ENCODE data around the gene HOXA13.
A peak's percentile ranks its signal among the peaks of the same experiment; 100 is the strongest.

HOXA13 gene

DNA sequence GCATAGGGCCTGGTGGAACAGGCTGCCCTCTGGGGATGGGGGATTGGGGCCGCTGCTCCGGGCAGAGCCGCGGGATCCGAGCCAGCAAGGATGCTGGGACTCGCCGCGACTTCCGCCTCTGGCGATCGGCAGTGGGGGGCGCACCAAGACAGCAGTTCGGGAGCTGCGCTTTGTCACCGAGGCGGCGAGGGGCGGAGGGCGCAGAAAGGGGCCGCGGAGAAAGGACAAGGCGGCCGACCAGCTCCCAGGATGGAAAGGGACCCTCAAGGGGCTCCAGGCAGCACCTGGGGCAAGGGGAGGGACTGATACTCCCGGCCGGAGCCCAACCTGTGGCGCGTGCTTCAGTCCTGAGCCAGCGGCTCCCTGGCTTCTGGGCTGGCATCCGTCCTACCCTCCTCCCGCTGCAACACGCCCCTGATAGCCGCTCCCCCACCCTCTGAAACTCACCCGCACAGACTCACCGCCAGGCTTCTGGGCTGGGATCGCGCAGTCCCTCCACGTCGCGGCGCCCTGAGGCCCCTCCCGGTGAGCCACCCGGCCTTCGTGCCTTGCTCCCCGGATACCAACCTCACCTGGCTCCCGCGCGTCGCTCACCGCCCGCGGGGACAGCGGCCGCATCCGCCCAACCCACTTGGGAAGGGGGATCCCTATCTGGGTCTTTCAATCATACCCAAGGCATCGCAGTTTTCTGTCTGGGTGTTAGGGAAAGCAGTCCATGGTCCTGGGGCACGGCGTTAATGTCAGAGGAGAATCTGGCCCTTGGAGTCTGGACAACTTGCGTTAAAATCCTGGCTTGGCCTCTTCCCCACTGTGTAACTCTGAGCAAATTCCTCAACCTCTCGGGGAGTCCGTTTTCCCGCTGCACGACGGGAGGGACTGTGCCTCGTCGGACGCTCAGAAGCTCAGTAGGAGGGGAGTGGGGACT is 35.8 kb upstream of the HOXA13 start:
- no peak overlapping the region for H3K27ac ChIP-seq (ENCODE audit: low read depth, low read length)
- H3K9ac ChIP-seq (ENCODE audit: low read length in 5 of 5) = peak overlapping the region in 2 of 5 donors; percentile 23 to 68
- peaks cover 0 to 21% (median 16%) of the 10 kb centered on the region in 5 donors for H3K4me1 ChIP-seq (ENCODE audit: control insufficient read depth in 5 of 5, insufficient read depth in 5 of 5, low read length in 5 of 5)
- H3K27me3 ChIP-seq (ENCODE audit: control insufficient read depth in 5 of 5, insufficient read depth in 4 of 5, low read length in 5 of 5) = peaks cover 19 to 55% (median 30%) of the 10 kb centered on the region in 5 donors
- H3K36me3 ChIP-seq (ENCODE audit: control insufficient read depth in 5 of 5, insufficient read depth in 5 of 5, low read length in 5 of 5) = no peaks in the 10 kb centered on the region
- H3K9me3 ChIP-seq (ENCODE audit: control insufficient read depth in 5 of 5, low read length in 5 of 5) = no peaks in the 10 kb centered on the region
- peak overlapping the region; percentile 52 to 72 (median 61) for H3K4me3 ChIP-seq (ENCODE audit: low read depth in 1 of 5, low read length in 5 of 5)

DNA sequence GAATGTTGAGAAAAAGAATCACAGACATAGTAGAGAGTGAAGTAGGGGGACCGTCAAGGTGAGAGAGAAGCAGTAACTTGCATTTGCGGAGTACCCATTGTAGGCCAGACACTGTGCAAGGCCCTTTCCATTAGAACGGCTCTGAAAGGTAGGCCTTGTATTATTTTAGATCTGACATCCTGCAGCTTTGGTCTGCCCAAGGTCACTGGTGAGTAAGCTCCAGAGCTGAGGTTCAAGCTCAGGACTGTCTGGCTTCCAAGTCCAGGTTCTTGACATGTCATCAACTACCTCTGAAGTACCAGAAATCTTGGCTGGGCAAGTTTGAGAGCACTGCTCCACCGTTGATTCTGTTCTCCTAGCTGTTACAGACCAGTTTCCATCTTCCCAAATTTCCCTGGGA is 29.6 kb upstream of the HOXA13 start:
- no peak overlapping the region for H3K27ac ChIP-seq (ENCODE audit: low read depth, low read length)
- no peaks in the 10 kb centered on the region for H3K9me3 ChIP-seq (ENCODE audit: control insufficient read depth in 5 of 5, low read length in 5 of 5)
- H3K4me1 ChIP-seq (ENCODE audit: control insufficient read depth in 5 of 5, insufficient read depth in 5 of 5, low read length in 5 of 5) = peaks cover 0 to 8% (median 3%) of the 10 kb centered on the region in 5 donors
- no peaks in the 10 kb centered on the region for H3K36me3 ChIP-seq (ENCODE audit: control insufficient read depth in 5 of 5, insufficient read depth in 5 of 5, low read length in 5 of 5)
- H3K4me3 ChIP-seq (ENCODE audit: low read depth in 1 of 5, low read length in 5 of 5) = no peak overlapping the region
- no peak overlapping the region for H3K9ac ChIP-seq (ENCODE audit: low read length in 5 of 5)
- H3K27me3 ChIP-seq (ENCODE audit: control insufficient read depth in 5 of 5, insufficient read depth in 4 of 5, low read length in 5 of 5) = peaks cover 10 to 23% (median 20%) of the 10 kb centered on the region in 5 donors

DNA sequence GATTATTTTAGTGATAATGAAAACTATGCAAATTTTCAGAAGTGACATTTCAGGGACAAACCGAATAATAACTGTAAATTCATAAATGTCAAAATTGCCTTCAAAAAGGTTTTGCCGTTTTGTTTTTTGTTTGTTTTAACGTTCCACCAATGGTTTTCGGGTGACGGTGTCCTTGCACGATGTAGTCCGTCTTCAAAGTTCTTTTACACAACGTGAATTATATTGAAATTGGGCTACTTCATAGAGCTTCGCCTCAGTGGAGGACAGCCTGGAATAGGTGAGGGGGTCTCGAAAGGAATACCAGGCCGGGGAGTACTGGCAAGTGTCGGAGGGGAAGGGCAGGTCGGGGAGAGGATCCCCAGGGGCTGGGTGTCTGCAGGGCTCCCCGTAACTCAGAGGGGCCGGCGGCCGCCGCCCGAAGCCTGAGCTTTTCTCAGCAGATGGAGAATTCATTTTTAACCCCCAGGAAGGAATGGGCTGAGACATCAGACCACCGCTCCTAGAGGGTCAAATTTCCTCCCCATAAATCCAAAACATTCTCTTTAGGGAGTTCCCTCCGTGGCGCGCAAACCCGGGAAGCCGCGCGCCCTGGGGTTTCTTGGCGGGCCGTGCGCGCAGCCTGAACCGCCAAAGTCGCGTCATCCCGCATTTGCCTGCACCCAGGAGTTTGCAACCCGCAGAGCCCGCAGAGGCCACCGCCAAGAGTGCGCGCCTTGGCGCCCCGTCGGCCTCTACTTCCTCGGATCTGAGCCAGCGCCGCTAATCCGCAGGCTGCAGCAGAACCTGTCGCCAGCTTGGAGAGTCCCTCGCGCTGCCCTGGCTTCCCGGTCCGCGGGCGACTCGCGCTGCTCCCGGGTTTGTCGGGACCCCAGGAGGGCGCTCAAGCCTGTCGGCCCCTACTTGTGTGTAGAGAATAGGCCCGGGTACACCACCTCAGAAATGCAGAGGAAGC is 25.4 kb upstream of the HOXA13 start:
- no peak overlapping the region for H3K9ac ChIP-seq (ENCODE audit: low read length in 5 of 5)
- H3K4me1 ChIP-seq (ENCODE audit: control insufficient read depth in 5 of 5, insufficient read depth in 5 of 5, low read length in 5 of 5) = peaks cover 0 to 11% (median 3%) of the 10 kb centered on the region in 5 donors
- no peak overlapping the region for H3K4me3 ChIP-seq (ENCODE audit: low read depth in 1 of 5, low read length in 5 of 5)
- H3K27me3 ChIP-seq (ENCODE audit: control insufficient read depth in 5 of 5, insufficient read depth in 4 of 5, low read length in 5 of 5) = peaks cover 32 to 56% (median 42%) of the 10 kb centered on the region in 5 donors
- H3K27ac ChIP-seq (ENCODE audit: low read depth, low read length) = no peak overlapping the region
- no peaks in the 10 kb centered on the region for H3K9me3 ChIP-seq (ENCODE audit: control insufficient read depth in 5 of 5, low read length in 5 of 5)
- no peaks in the 10 kb centered on the region for H3K36me3 ChIP-seq (ENCODE audit: control insufficient read depth in 5 of 5, insufficient read depth in 5 of 5, low read length in 5 of 5)

DNA sequence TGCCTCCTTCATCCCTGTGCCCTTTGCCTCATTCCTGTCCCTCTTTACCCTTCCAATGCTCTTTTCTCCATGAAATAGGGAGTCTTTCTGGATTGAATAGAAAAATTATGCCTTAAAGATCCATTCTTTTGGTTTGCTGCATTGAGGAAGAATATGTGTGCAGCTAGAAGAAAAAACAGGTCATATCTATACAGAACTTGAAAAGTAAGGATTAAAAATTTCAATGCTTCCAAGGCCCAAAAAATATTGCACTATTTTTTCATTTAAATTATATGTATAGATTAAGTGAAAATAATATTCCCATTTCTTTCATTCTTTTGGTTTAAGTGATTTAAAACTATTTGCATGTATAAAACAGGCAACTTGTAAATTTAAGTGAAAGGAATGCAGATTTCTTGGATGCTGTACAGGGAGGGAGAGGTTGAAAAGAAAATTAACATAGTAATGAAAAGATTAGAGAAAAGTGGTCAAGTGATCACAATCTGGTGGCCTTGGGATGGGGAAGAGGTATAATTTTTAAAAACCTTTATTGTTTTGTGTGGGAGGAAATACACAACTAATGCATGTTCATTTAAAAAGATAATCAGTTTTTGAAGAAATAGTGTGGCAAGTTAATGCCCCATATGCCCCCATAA is 24.2 kb upstream of the HOXA13 start:
- Histone ChIP-seq H3K9me3 (ENCODE audit: control insufficient read depth in 5 of 5, low read length in 5 of 5) (no peaks in the 10 kb centered on the region), H3K27ac (ENCODE audit: low read depth, low read length) (no peak overlapping the region), H3K27me3 (ENCODE audit: control insufficient read depth in 5 of 5, insufficient read depth in 4 of 5, low read length in 5 of 5) (peaks cover 39 to 66% (median 51%) of the 10 kb centered on the region in 5 donors), H3K9ac (ENCODE audit: low read length in 5 of 5) (no peak overlapping the region), H3K4me3 (ENCODE audit: low read depth in 1 of 5, low read length in 5 of 5) (no peak overlapping the region), H3K36me3 (ENCODE audit: control insufficient read depth in 5 of 5, insufficient read depth in 5 of 5, low read length in 5 of 5) (no peaks in the 10 kb centered on the region), H3K4me1 (ENCODE audit: control insufficient read depth in 5 of 5, insufficient read depth in 5 of 5, low read length in 5 of 5) (peaks cover 0 to 12% (median 3%) of the 10 kb centered on the region in 5 donors)

DNA sequence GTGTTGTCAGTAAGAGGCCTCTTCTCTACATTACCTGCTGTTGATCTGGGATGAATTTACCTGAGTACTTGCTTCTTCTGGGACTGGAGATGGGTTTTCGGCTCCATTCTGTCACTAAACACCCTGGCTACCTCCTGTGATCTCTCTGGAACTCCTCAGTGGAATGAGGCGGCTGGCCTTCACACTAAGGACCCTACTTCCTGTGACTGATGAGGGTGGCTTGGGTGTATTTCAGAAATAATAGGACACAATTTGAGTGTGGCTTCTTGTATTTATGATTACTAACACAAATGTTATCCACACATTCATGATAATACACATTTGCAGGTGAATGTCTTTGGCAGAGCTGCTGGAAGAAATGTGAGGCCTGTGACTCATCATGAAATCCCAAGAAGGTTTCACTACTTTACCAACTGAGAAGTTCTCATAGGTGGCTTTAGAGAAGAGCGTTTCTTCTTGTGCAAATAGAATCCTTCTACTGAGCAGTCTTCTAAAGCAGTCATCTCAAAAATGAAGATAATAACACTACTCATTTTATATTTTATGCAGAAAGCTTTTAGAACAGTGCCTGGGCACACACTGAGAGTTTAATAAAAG is 21.4 kb upstream of the HOXA13 start:
- Histone ChIP-seq H3K9ac (ENCODE audit: low read length in 5 of 5) (no peak overlapping the region), H3K27ac (ENCODE audit: low read depth, low read length) (no peak overlapping the region), H3K4me3 (ENCODE audit: low read depth in 1 of 5, low read length in 5 of 5) (no peak overlapping the region), H3K9me3 (ENCODE audit: control insufficient read depth in 5 of 5, low read length in 5 of 5) (no peaks in the 10 kb centered on the region), H3K36me3 (ENCODE audit: control insufficient read depth in 5 of 5, insufficient read depth in 5 of 5, low read length in 5 of 5) (no peaks in the 10 kb centered on the region), H3K4me1 (ENCODE audit: control insufficient read depth in 5 of 5, insufficient read depth in 5 of 5, low read length in 5 of 5) (peaks cover 0 to 12% (median 3%) of the 10 kb centered on the region in 5 donors), H3K27me3 (ENCODE audit: control insufficient read depth in 5 of 5, insufficient read depth in 4 of 5, low read length in 5 of 5) (peaks cover 41 to 64% (median 49%) of the 10 kb centered on the region in 5 donors)

DNA sequence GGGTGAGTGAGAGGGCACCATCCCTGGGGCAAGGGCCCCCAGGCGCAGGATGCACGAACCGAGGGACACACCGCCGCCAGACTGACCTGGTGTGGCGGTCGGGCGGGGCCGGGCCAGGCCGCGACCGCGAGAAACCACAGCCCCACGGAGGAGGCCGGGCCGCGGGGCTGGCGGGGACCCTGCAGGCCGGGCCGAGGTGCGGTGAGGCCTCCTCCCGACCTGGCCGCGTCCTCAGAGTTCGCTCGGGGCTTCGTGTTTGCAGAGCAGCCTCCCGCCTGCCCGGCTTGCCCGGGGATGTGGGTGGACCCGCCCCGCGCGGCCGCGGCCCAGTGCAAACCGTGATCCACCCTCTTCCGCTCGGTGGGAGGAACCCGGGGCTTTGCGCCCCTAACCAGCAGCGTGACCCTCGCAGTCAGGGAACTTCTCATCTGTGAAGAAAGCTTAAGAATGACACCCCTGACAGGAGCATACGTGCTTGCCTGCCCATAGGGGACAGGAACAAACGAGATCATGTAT is 20.6 kb upstream of the HOXA13 start:
- H3K4me3 ChIP-seq (ENCODE audit: low read depth in 1 of 5, low read length in 5 of 5) = no peak overlapping the region
- H3K27ac ChIP-seq (ENCODE audit: low read depth, low read length) = no peak overlapping the region
- no peaks in the 10 kb centered on the region for H3K9me3 ChIP-seq (ENCODE audit: control insufficient read depth in 5 of 5, low read length in 5 of 5)
- H3K36me3 ChIP-seq (ENCODE audit: control insufficient read depth in 5 of 5, insufficient read depth in 5 of 5, low read length in 5 of 5) = no peaks in the 10 kb centered on the region
- H3K9ac ChIP-seq (ENCODE audit: low read length in 5 of 5) = no peak overlapping the region
- peaks cover 37 to 58% (median 44%) of the 10 kb centered on the region in 5 donors for H3K27me3 ChIP-seq (ENCODE audit: control insufficient read depth in 5 of 5, insufficient read depth in 4 of 5, low read length in 5 of 5)
- peaks cover 0 to 9% (median 2%) of the 10 kb centered on the region in 5 donors for H3K4me1 ChIP-seq (ENCODE audit: control insufficient read depth in 5 of 5, insufficient read depth in 5 of 5, low read length in 5 of 5)

DNA sequence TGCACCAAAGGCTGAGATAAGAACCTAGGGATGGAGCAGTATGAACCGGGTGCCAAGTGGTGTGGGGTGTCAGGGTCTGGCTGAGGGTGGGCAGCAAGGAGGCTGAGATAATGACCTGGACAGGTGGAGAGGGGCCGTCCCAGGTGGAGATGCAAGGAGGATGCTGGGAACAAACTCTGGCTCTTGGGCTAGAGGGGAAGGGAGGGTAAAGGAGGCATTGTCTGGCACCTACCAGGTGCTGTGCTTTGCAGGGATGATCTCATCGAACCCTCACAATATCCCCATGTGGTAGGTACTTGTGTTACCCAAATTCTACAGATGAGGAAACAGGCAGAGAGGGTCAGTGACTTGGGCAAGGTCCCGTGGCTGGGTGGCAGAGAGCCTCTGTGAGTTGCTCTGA is 19.9 kb upstream of the HOXA13 start:
- no peak overlapping the region for H3K27ac ChIP-seq (ENCODE audit: low read depth, low read length)
- H3K4me3 ChIP-seq (ENCODE audit: low read depth in 1 of 5, low read length in 5 of 5) = no peak overlapping the region
- no peak overlapping the region for H3K9ac ChIP-seq (ENCODE audit: low read length in 5 of 5)
- no peaks in the 10 kb centered on the region for H3K9me3 ChIP-seq (ENCODE audit: control insufficient read depth in 5 of 5, low read length in 5 of 5)
- H3K36me3 ChIP-seq (ENCODE audit: control insufficient read depth in 5 of 5, insufficient read depth in 5 of 5, low read length in 5 of 5) = no peaks in the 10 kb centered on the region
- H3K4me1 ChIP-seq (ENCODE audit: control insufficient read depth in 5 of 5, insufficient read depth in 5 of 5, low read length in 5 of 5) = peaks cover 0 to 5% (median 0%) of the 10 kb centered on the region in 5 donors
- peaks cover 31 to 52% (median 37%) of the 10 kb centered on the region in 5 donors for H3K27me3 ChIP-seq (ENCODE audit: control insufficient read depth in 5 of 5, insufficient read depth in 4 of 5, low read length in 5 of 5)

DNA sequence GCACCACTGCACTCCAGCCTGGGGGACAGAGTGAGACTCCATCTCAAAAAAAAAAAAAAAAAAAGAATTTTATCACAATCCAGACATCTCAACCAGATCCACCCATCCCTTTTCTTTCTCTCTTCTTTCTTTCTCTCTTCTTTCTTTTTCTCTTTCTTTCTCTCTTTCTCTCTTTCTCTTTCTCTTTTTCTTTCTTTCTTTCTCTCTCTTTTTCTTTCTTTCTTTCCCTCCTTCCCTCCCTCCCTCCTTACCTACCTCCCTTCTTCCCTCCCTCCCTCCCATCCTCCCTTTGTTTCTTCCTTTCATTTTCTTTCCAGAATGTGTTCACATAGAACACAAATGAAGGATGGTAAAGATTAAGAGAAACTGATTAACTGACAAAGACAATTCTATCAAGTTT is 18.1 kb upstream of the HOXA13 start:
- Histone ChIP-seq H3K9me3 (ENCODE audit: control insufficient read depth in 5 of 5, low read length in 5 of 5) (no peaks in the 10 kb centered on the region), H3K27me3 (ENCODE audit: control insufficient read depth in 5 of 5, insufficient read depth in 4 of 5, low read length in 5 of 5) (peaks cover 29 to 53% (median 43%) of the 10 kb centered on the region in 5 donors), H3K9ac (ENCODE audit: low read length in 5 of 5) (no peak overlapping the region), H3K27ac (ENCODE audit: low read depth, low read length) (no peak overlapping the region), H3K4me3 (ENCODE audit: low read depth in 1 of 5, low read length in 5 of 5) (no peak overlapping the region), H3K36me3 (ENCODE audit: control insufficient read depth in 5 of 5, insufficient read depth in 5 of 5, low read length in 5 of 5) (no peaks in the 10 kb centered on the region), H3K4me1 (ENCODE audit: control insufficient read depth in 5 of 5, insufficient read depth in 5 of 5, low read length in 5 of 5) (peaks cover 0 to 13% (median 4%) of the 10 kb centered on the region in 5 donors)

DNA sequence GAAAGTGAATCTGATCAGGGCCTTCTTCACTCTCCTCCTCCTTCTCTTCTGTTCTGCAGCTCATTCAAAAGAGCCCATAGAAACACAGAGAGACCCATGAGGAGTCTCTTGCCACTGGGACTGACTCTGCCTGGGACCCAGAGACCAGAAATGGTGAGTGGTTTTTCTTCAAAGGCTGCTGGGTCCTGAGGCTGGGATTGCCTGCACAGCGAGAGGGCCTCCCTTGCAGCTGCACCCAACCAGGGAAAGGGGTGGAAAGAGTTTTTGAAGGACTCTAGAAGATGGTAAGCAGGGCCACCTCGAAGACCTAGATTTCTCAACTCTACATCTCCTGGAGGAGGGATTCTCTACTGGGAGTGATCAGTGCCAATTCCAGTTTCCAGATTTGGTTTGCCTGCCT is 15.5 kb upstream of the HOXA13 start:
- no peak overlapping the region for H3K4me3 ChIP-seq (ENCODE audit: low read depth in 1 of 5, low read length in 5 of 5)
- peaks cover 0 to 19% (median 16%) of the 10 kb centered on the region in 5 donors for H3K4me1 ChIP-seq (ENCODE audit: control insufficient read depth in 5 of 5, insufficient read depth in 5 of 5, low read length in 5 of 5)
- H3K36me3 ChIP-seq (ENCODE audit: control insufficient read depth in 5 of 5, insufficient read depth in 5 of 5, low read length in 5 of 5) = no peaks in the 10 kb centered on the region
- H3K27ac ChIP-seq (ENCODE audit: low read depth, low read length) = no peak overlapping the region
- H3K9me3 ChIP-seq (ENCODE audit: control insufficient read depth in 5 of 5, low read length in 5 of 5) = no peaks in the 10 kb centered on the region
- peaks cover 31 to 59% (median 41%) of the 10 kb centered on the region in 5 donors for H3K27me3 ChIP-seq (ENCODE audit: control insufficient read depth in 5 of 5, insufficient read depth in 4 of 5, low read length in 5 of 5)
- H3K9ac ChIP-seq (ENCODE audit: low read length in 5 of 5) = no peak overlapping the region

Data from subcutaneous abdominal adipose tissue (tissue), 5 donors.